ENCODE data around the gene RTTN. TPM values are rescaled to one million over a fixed set of nuclear protein-coding genes. Genes with fewer than 3 reads are reported as not detected.

Gene RTTN
- total and polyA plus RNA-seq, 2 donors (not counting 3 experiments of a cell fraction or from before 2014, with no cell fraction given) = 3.1 to 17.4 TPM

GRCh38 chr18:70146174-70146573, 59.3 kb downstream of the RTTN start:
- no peaks in the 10 kb centered on the region for H3K79me2 ChIP-seq (ENCODE audit: control insufficient read depth, insufficient read depth, low read length)
- no peak for FAIRE-seq
- DNase-seq (ENCODE audit: low read depth, low spot score) = no peak
- TF ChIP-seq, protein P1, sequence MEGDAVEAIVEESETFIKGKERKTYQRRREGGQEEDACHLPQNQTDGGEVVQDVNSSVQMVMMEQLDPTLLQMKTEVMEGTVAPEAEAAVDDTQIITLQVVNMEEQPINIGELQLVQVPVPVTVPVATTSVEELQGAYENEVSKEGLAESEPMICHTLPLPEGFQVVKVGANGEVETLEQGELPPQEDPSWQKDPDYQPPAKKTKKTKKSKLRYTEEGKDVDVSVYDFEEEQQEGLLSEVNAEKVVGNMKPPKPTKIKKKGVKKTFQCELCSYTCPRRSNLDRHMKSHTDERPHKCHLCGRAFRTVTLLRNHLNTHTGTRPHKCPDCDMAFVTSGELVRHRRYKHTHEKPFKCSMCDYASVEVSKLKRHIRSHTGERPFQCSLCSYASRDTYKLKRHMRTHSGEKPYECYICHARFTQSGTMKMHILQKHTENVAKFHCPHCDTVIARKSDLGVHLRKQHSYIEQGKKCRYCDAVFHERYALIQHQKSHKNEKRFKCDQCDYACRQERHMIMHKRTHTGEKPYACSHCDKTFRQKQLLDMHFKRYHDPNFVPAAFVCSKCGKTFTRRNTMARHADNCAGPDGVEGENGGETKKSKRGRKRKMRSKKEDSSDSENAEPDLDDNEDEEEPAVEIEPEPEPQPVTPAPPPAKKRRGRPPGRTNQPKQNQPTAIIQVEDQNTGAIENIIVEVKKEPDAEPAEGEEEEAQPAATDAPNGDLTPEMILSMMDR (IDR thresholded peaks at IDR 0.05; ENCODE audit: extremely low read depth in 1 of 2, insufficient read depth in 1 of 2, low read depth in 1 of 2, low read length in 2 of 2) = no peak
- no peak for TF ChIP-seq MYC (IDR thresholded peaks at IDR 0.05; ENCODE audit: low read depth, low read length)
- no peak for TF ChIP-seq POLR2A (IDR thresholded peaks at IDR 0.05; ENCODE audit: low read depth, low read length)
- TF ChIP-seq, protein P2, sequence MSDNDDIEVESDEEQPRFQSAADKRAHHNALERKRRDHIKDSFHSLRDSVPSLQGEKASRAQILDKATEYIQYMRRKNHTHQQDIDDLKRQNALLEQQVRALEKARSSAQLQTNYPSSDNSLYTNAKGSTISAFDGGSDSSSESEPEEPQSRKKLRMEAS (IDR thresholded peaks at IDR 0.05; ENCODE audit: insufficient read depth, insufficient read length) = no peak
- no peak for TF ChIP-seq GATA2 (IDR thresholded peaks at IDR 0.05; ENCODE audit: insufficient read depth, insufficient read length, low read depth, low read length)
- TF ChIP-seq JUN (IDR thresholded peaks at IDR 0.05; ENCODE audit: borderline replicate concordance, insufficient read depth, insufficient read length, low read depth) = no peak
- no peak for TF ChIP-seq EZH2 (IDR thresholded peaks at IDR 0.05; ENCODE audit: borderline replicate concordance, low read depth, low read length, severe bottlenecking)
- TF ChIP-seq FOS (IDR thresholded peaks at IDR 0.05; ENCODE audit: borderline replicate concordance, insufficient read depth, low read length) = no peak
- no peaks in the 10 kb centered on the region for H3K9me3 ChIP-seq (replicated peaks; ENCODE audit: control insufficient read depth, insufficient read depth, low read length)
- no peaks in the 10 kb centered on the region for H3K4me1 ChIP-seq (ENCODE audit: control insufficient read depth, extremely low read depth, insufficient read depth, low read length)
- no peak overlapping the region for H3K9ac ChIP-seq (replicated peaks; ENCODE audit: extremely low read depth, insufficient read depth, low read length)
- dilution Hi-C loops (cut with MboI; ENCODE audit: extremely low pct_ligation_motif_present, low sequenced_read_pairs) (no loop called here), intact Hi-C loops (cut with micrococcal nuclease) (no loop called here)
- no peak overlapping the region for H3K4me2 ChIP-seq (ENCODE audit: insufficient read depth, low read length)
- no peaks in the 10 kb centered on the region for H4K20me1 ChIP-seq (replicated peaks; ENCODE audit: control insufficient read depth, extremely low read depth, insufficient read depth, low read length)
- no peak overlapping the region for H3K4me3 ChIP-seq (replicated peaks in 1 of 3; ENCODE audit: insufficient read depth in 1 of 3, low read depth in 1 of 3, low read length in 3 of 3)
- no peaks in the 10 kb centered on the region for H3K27me3 ChIP-seq (ENCODE audit: control insufficient read depth in 2 of 2, insufficient read depth in 2 of 2, low read length in 2 of 2)
- BruUV-seq (replicated peaks) = no TSS peak
- H3K36me3 ChIP-seq (ENCODE audit: control insufficient read depth in 2 of 2, extremely low read depth in 1 of 2, insufficient read depth in 2 of 2, low read length in 2 of 2) = no peaks in the 10 kb centered on the region
- no peak overlapping the region for H3K27ac ChIP-seq (ENCODE audit: insufficient read depth, low read depth, low read length)
- H2AFZ ChIP-seq (ENCODE audit: low read depth, low read length) = no peak overlapping the region
- ChIA-PET POLR2A (no interaction called here), CTCF (interaction anchor here (1.0 kb wide), 2 partner anchors 8 to 309 kb away, joined by 3 read pairs; no protein-coding TSS in a partner anchor)
- no peaks in the 10 kb centered on the region for H3K9me1 ChIP-seq (replicated peaks; ENCODE audit: control insufficient read depth, extremely low read depth, insufficient read depth, low read length)
